ENCODE data around the gene SLC10A1.
A peak's percentile ranks its signal among the peaks of the same experiment; 100 is the strongest.

Gene SLC10A1

GRCh38 chr14:69822456-69822855 lies 25.4 kb upstream of the SLC10A1 start:
- H3K9me3 ChIP-seq: no peaks in the 10 kb centered on the region
- H3K4me3 ChIP-seq: no peak overlapping the region
- intact Hi-C loops (cut with DNase I; ENCODE audit: low total_unique reads): no loop called here
- peaks cover 0 to 7% of the 10 kb centered on the region in 2 donors for H3K27me3 ChIP-seq
- no peak for TF ChIP-seq CTCF (IDR thresholded peaks at IDR 0.05)
- no peaks in the 10 kb centered on the region for H3K4me1 ChIP-seq
- no peak overlapping the region for H3K27ac ChIP-seq
- no peak for DNase-seq
- no peaks in the 10 kb centered on the region for H3K36me3 ChIP-seq

GRCh38 chr14:69820991-69821390 lies 23.9 kb upstream of the SLC10A1 start:
- Histone ChIP-seq H3K27me3 (peaks cover 0 to 18% of the 10 kb centered on the region in 2 donors), H3K36me3 (no peaks in the 10 kb centered on the region), H3K9me3 (no peaks in the 10 kb centered on the region), H3K4me1 (no peaks in the 10 kb centered on the region), H3K4me3 (no peak overlapping the region), H3K27ac (no peak overlapping the region)
- no peak for DNase-seq
- no peak for TF ChIP-seq CTCF (IDR thresholded peaks at IDR 0.05)
- intact Hi-C loops (cut with DNase I; ENCODE audit: low total_unique reads): no loop called here

GRCh38 chr14:69819607-69820006 lies 22.6 kb upstream of the SLC10A1 start:
- intact Hi-C loops (cut with DNase I; ENCODE audit: low total_unique reads): no loop called here
- H3K36me3 ChIP-seq: no peaks in the 10 kb centered on the region
- no peaks in the 10 kb centered on the region for H3K4me1 ChIP-seq
- TF ChIP-seq CTCF (IDR thresholded peaks at IDR 0.05): no peak
- peaks cover 0 to 22% of the 10 kb centered on the region in 2 donors for H3K27me3 ChIP-seq
- no peak overlapping the region for H3K4me3 ChIP-seq
- DNase-seq: no peak
- no peaks in the 10 kb centered on the region for H3K9me3 ChIP-seq
- H3K27ac ChIP-seq: no peak overlapping the region

GRCh38 chr14:69818758-69819191 lies 21.7 kb upstream of the SLC10A1 start:
- Histone ChIP-seq H3K27ac (no peak overlapping the region), H3K4me3 (no peak overlapping the region), H3K36me3 (no peaks in the 10 kb centered on the region), H3K4me1 (no peaks in the 10 kb centered on the region), H3K27me3 (peaks cover 0 to 26% of the 10 kb centered on the region in 2 donors), H3K9me3 (no peaks in the 10 kb centered on the region)
- no peak for DNase-seq
- peak; percentile 91 for TF ChIP-seq CTCF (IDR thresholded peaks at IDR 0.05)
- intact Hi-C loops (cut with DNase I; ENCODE audit: low total_unique reads): loop anchor here (1.0 kb wide), 1 partner anchor 209 kb away; no protein-coding TSS in a partner anchor

GRCh38 chr14:69816216-69816615 lies 19.2 kb upstream of the SLC10A1 start:
- H3K4me3 ChIP-seq: no peak overlapping the region
- no peak for DNase-seq
- no peaks in the 10 kb centered on the region for H3K9me3 ChIP-seq
- no peaks in the 10 kb centered on the region for H3K4me1 ChIP-seq
- intact Hi-C loops (cut with DNase I; ENCODE audit: low total_unique reads): no loop called here
- H3K36me3 ChIP-seq: no peaks in the 10 kb centered on the region
- TF ChIP-seq CTCF (IDR thresholded peaks at IDR 0.05): no peak
- peaks cover 0 to 37% of the 10 kb centered on the region in 2 donors for H3K27me3 ChIP-seq
- no peak overlapping the region for H3K27ac ChIP-seq

GRCh38 chr14:69815556-69815955 lies 18.5 kb upstream of the SLC10A1 start:
- Histone ChIP-seq H3K4me1 (no peaks in the 10 kb centered on the region), H3K27me3 (peaks cover 0 to 40% of the 10 kb centered on the region in 2 donors), H3K27ac (no peak overlapping the region), H3K36me3 (no peaks in the 10 kb centered on the region), H3K9me3 (no peaks in the 10 kb centered on the region), H3K4me3 (no peak overlapping the region)
- TF ChIP-seq CTCF (IDR thresholded peaks at IDR 0.05): no peak
- no peak for DNase-seq
- intact Hi-C loops (cut with DNase I; ENCODE audit: low total_unique reads): no loop called here
